Erythroblast (primary cell): Measurements from ENCODE around the gene CEPT1.

Source experiments
- GATA1 ChIP-seq: IDR thresholded peaks from 2 replicates; pipeline ENCODE4 v1.6.1; 2011; ENCODE audit warnings: low read depth, mild to moderate bottlenecking, control low read depth, low read length, moderate library complexity
- POLR2A ChIP-seq: IDR thresholded peaks from 2 replicates; pipeline ENCODE4 v1.6.1; 2011; ENCODE audit warnings: mild to moderate bottlenecking, low read length

DNA sequence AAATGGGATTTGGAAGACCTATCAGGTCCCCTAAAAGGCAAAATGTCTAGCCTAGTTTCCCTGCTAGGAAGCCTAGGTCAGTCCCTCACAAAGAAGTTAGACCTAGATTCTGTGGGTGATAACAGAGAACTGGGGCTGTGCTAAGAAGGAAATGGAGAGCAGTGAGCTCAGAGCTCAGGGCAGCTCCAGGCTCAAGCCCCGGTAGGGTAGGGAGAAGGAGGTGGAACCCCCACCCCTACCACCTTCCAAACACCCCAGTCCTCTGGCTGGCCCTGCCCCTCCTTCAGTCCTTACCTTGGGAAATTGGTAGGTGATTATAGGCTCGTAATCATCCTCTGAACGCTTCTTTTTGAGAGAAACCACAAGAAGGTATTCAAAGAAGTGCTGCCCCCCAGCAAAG, 59.3 kb downstream of the CEPT1 start:
- TF ChIP-seq POLR2A (no peak), GATA1 (no peak)
